ENCODE results near the gene OBSCN.
A peak's percentile ranks its signal among the peaks of the same experiment; 100 is the strongest.

The OBSCN gene

DNA sequence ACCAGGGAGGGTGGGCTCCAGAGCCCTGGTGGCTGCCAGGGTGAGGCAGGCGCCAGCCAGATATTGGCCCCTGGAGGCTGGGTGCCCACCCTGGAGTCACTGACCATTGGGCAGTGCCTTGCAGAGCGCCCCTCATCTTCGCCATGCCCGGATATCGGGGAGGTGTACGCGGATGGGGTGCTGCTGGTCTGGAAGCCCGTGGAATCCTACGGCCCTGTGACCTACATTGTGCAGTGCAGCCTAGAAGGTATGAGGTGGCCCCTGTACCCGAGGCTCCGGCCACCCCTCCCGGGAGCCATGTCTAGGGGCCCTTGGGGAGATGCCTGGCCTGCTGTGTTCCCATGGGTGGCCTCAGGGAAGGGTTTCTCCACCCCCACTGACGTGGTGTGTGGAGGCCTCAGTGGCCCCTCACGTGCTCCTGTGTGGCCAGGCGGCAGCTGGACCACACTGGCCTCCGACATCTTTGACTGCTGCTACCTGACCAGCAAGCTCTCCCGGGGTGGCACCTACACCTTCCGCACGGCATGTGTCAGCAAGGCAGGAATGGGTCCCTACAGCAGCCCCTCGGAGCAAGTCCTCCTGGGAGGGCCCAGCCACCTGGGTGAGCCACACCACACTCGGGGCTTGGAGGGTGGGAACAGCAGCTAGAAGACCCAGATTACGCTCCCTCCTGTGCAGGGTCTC lies 167.9 kb downstream of the OBSCN start:
- Histone ChIP-seq H3K27me3 (replicated peaks) (no peaks in the 10 kb centered on the region), H3K4me3 (ENCODE audit: low read depth, low read length) (no peak overlapping the region), H3K27ac (no peak overlapping the region), H3K36me3 (replicated peaks) (no peaks in the 10 kb centered on the region)
- in situ Hi-C loops (cut with HindIII; ENCODE audit: low pct_ligation_motif_present, low sequenced_read_pairs) = no loop called here
- DNase-seq = no peak
- TF ChIP-seq, protein P1, sequence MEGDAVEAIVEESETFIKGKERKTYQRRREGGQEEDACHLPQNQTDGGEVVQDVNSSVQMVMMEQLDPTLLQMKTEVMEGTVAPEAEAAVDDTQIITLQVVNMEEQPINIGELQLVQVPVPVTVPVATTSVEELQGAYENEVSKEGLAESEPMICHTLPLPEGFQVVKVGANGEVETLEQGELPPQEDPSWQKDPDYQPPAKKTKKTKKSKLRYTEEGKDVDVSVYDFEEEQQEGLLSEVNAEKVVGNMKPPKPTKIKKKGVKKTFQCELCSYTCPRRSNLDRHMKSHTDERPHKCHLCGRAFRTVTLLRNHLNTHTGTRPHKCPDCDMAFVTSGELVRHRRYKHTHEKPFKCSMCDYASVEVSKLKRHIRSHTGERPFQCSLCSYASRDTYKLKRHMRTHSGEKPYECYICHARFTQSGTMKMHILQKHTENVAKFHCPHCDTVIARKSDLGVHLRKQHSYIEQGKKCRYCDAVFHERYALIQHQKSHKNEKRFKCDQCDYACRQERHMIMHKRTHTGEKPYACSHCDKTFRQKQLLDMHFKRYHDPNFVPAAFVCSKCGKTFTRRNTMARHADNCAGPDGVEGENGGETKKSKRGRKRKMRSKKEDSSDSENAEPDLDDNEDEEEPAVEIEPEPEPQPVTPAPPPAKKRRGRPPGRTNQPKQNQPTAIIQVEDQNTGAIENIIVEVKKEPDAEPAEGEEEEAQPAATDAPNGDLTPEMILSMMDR (IDR thresholded peaks at IDR 0.05; ENCODE audit: low read depth, low read length, missing control alignments) = no peak

DNA sequence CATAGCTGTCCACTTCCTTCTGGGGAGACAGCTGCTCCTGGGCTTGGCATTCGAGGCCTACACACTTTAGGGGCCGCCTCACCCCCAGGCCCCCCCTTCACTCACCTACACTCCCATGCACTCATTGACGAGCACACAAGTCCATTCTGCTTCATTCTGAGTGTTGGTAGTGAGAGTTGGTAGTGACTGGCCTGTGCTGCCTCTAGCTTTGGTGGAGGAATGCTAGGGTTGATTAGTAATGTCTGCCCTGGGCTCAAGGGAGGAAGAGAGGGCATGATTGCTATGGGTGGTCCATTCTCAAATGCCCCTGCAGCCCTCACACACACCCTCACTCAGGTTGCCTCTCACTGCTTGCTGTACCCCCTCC lies 168.4 kb downstream of the OBSCN start:
- H3K4me3 ChIP-seq (ENCODE audit: low read depth, low read length) = no peak overlapping the region
- TF ChIP-seq, protein P1 (IDR thresholded peaks at IDR 0.05; ENCODE audit: low read depth, low read length, missing control alignments) = no peak
- in situ Hi-C loops (cut with HindIII; ENCODE audit: low pct_ligation_motif_present, low sequenced_read_pairs) = no loop called here
- no peak overlapping the region for H3K27ac ChIP-seq
- H3K36me3 ChIP-seq (replicated peaks) = no peaks in the 10 kb centered on the region
- no peak for DNase-seq
- no peaks in the 10 kb centered on the region for H3K27me3 ChIP-seq (replicated peaks)

DNA sequence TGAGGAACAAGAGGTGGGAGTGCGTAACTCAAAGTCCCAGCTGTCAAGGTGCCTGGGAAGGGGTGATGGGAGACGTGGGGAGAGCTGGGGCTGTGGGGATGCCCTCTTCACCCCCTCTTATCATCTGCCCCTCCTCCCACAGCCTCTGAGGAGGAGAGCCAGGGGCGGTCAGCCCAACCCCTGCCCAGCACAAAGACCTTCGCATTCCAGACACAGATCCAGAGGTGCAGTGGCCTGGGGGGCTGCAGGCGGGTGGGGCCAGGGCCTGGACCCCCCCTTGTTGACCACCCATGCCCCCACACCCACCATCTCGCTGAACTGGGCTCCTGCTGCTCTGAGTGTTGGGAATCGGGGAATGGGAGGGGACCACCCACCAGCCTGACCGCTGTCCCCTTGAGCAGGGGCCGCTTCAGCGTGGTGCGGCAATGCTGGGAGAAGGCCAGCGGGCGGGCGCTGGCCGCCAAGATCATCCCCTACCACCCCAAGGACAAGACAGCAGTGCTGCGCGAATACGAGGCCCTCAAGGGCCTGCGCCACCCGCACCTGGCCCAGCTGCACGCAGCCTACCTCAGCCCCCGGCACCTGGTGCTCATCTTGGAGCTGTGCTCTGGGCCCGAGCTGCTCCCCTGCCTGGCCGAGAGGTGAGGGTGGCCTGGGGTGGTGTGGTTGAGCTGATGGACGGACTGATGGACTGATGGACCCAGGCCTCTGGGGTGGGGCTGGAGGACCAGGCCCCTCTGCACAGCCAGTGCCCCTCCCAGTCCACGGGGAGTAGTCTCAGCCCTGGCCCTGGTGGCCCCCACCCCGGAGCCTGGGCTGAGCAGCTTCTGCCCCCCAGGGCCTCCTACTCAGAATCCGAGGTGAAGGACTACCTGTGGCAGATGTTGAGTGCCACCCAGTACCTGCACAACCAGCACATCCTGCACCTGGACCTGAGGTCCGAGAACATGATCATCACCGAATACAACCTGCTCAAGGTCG lies 169.1 kb downstream of the OBSCN start:
- TF ChIP-seq, protein P1 (IDR thresholded peaks at IDR 0.05; ENCODE audit: low read depth, low read length, missing control alignments) = no peak
- in situ Hi-C loops (cut with HindIII; ENCODE audit: low pct_ligation_motif_present, low sequenced_read_pairs) = no loop called here
- H3K4me3 ChIP-seq (ENCODE audit: low read depth, low read length) = no peak overlapping the region
- H3K36me3 ChIP-seq (replicated peaks) = no peaks in the 10 kb centered on the region
- H3K27me3 ChIP-seq (replicated peaks) = no peaks in the 10 kb centered on the region
- DNase-seq = no peak
- H3K27ac ChIP-seq = no peak overlapping the region

DNA sequence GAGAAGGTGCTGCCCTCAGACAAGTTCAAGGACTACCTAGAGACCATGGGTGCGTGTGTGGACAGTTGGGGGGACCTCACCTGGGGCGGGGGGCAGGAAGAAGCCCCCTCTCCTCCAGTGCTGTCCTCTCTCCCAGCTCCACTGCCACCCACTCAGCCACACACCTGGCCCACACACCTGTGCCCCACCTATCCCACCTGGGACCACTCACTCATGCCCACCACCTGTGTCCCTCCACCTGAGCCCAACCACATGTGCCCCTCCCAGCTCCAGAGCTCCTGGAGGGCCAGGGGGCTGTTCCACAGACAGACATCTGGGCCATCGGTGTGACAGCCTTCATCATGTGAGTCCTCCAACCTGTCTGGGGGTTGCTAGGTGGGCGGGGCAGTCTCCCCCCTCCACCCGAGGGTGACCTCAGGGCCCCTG lies 169.8 kb downstream of the OBSCN start:
- Histone ChIP-seq H3K27me3 (replicated peaks) (no peaks in the 10 kb centered on the region), H3K36me3 (replicated peaks) (no peaks in the 10 kb centered on the region), H3K4me3 (ENCODE audit: low read depth, low read length) (no peak overlapping the region), H3K27ac (no peak overlapping the region)
- DNase-seq = no peak
- in situ Hi-C loops (cut with HindIII; ENCODE audit: low pct_ligation_motif_present, low sequenced_read_pairs) = no loop called here
- TF ChIP-seq, protein P1 (IDR thresholded peaks at IDR 0.05; ENCODE audit: low read depth, low read length, missing control alignments) = no peak

DNA sequence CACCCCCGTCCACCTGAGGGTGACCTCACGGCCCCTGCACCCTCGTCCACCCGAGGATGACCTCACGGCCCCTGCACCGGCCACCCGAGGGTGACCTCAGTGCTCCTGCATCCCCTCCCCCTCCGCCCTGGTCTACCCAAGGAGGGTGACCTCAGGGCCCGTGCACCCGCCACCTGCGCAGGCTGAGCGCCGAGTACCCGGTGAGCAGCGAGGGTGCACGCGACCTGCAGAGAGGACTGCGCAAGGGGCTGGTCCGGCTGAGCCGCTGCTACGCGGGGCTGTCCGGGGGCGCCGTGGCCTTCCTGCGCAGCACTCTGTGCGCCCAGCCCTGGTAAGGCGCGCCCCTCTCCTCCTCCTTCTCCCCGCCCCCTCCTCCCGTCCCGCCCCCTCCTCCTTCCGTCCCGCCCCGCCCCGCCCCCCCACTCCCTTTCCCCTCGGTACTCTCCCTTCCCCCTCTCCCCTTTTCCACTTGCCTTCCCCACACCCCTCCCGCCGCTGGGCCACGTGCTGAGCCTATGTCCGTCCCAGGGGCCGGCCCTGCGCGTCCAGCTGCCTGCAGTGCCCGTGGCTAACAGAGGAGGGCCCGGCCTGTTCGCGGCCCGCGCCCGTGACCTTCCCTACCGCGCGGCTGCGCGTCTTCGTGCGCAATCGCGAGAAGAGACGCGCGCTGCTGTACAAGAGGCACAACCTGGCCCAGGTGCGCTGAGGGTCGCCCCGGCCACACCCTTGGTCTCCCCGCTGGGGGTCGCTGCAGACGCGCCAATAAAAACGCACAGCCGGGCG lies 170.4 kb downstream of the OBSCN start:
- Histone ChIP-seq H3K36me3 (replicated peaks) (no peaks in the 10 kb centered on the region), H3K27me3 (replicated peaks) (no peaks in the 10 kb centered on the region), H3K27ac (no peak overlapping the region), H3K4me3 (ENCODE audit: low read depth, low read length) (peak overlapping the region; percentile 62)
- TF ChIP-seq, protein P1 (IDR thresholded peaks at IDR 0.05; ENCODE audit: low read depth, low read length, missing control alignments) = peak; percentile 72
- peak; percentile 56 for DNase-seq
- in situ Hi-C loops (cut with HindIII; ENCODE audit: low pct_ligation_motif_present, low sequenced_read_pairs) = no loop called here
